ENCODE measurements around the gene RBM42.
A peak's percentile ranks its signal among the peaks of the same experiment; 100 is the strongest.

Gene RBM42

DNA sequence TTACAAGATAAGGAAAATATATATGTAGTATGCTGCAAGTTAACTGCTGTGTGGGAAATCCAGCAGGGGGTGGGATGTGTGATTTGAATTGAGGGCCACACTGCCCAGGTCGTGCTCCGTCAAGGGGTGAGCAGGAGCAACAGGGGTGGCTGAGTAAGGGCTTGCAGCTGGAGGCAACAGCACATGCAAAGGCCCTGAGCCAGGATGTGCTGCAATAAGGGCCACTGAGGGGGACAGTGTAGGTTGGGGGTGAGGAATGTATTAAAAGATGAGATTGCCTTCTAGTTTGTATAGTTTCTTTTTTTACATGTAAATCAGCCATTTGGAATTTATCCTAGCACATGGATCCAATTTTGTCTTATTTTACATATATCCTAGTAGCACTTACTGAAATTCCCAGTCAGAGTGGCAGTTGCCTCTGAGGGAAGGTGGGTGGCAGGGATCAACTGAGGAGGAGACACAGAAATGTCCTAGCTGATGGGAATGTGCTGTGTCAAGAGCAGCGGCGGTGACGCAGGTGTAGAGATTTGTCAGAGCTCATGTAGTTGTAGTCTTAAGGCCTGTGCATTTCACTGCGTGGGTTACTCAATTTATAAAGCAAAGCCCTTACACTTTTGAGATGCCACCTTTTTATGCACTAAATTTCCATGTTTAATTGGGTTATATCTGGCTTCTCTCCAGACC, 5.4 kb upstream of the RBM42 start:
- Histone ChIP-seq H3K36me3 (ENCODE audit: insufficient read depth, low read length) (peaks cover 16% of the 10 kb centered on the region), H4K20me1 (ENCODE audit: insufficient read depth, low read length) (no peaks in the 10 kb centered on the region), H3K9me3 (ENCODE audit: low read length) (no peaks in the 10 kb centered on the region), H3K4me1 (ENCODE audit: insufficient read depth, low read length, severe bottlenecking) (peaks cover 8% of the 10 kb centered on the region), H3F3A (ENCODE audit: insufficient read depth, low read length) (no peaks in the 10 kb centered on the region), H3K9me2 (ENCODE audit: low read depth, low read length) (no peaks in the 10 kb centered on the region), H2AFZ (ENCODE audit: low read length) (no peak overlapping the region), H3K27me3 (ENCODE audit: insufficient read depth, low read length) (no peaks in the 10 kb centered on the region), H3K9ac (ENCODE audit: low read length) (no peak overlapping the region), H3K27ac (ENCODE audit: low read depth, low read length, poor library complexity, severe bottlenecking) (no peak overlapping the region), H3K79me2 (ENCODE audit: insufficient read depth, low read length) (no peaks in the 10 kb centered on the region), H3K4me3 (ENCODE audit: low read depth, low read length, poor library complexity, severe bottlenecking) (no peak overlapping the region), H3K4me2 (ENCODE audit: low read length) (no peak overlapping the region)
- TF ChIP-seq, protein P1, sequence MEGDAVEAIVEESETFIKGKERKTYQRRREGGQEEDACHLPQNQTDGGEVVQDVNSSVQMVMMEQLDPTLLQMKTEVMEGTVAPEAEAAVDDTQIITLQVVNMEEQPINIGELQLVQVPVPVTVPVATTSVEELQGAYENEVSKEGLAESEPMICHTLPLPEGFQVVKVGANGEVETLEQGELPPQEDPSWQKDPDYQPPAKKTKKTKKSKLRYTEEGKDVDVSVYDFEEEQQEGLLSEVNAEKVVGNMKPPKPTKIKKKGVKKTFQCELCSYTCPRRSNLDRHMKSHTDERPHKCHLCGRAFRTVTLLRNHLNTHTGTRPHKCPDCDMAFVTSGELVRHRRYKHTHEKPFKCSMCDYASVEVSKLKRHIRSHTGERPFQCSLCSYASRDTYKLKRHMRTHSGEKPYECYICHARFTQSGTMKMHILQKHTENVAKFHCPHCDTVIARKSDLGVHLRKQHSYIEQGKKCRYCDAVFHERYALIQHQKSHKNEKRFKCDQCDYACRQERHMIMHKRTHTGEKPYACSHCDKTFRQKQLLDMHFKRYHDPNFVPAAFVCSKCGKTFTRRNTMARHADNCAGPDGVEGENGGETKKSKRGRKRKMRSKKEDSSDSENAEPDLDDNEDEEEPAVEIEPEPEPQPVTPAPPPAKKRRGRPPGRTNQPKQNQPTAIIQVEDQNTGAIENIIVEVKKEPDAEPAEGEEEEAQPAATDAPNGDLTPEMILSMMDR (IDR thresholded peaks at IDR 0.05; ENCODE audit: low read length) = no peak
- no peak for TF ChIP-seq EZH2 (IDR thresholded peaks at IDR 0.05; ENCODE audit: borderline replicate concordance, low read length)

DNA sequence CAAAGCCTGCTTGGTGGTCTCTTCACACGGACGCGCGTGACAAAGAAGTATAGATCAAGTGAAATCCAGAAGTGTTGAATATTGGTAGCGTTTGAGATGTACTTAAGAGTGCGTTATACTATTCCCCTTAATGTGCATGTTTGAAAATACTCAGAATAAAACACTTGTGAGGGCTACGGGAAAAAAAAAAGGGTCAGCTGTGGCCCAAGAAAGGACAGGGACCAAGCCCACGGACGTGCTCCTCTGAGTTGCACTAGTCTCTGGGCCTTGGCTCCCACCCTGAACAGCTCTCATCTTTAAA, 622 bp upstream of the RBM42 start:
- no peaks in the 10 kb centered on the region for H4K20me1 ChIP-seq (ENCODE audit: insufficient read depth, low read length)
- H3K27me3 ChIP-seq (ENCODE audit: insufficient read depth, low read length) = no peaks in the 10 kb centered on the region
- H3K27ac ChIP-seq (ENCODE audit: low read depth, low read length, poor library complexity, severe bottlenecking) = peak overlapping the region; percentile 33
- H3K9ac ChIP-seq (ENCODE audit: low read length) = peak overlapping the region; percentile 72
- H3F3A ChIP-seq (ENCODE audit: insufficient read depth, low read length) = no peaks in the 10 kb centered on the region
- peaks cover 19% of the 10 kb centered on the region for H3K4me1 ChIP-seq (ENCODE audit: insufficient read depth, low read length, severe bottlenecking)
- peak overlapping the region; percentile 89 for H3K4me2 ChIP-seq (ENCODE audit: low read length)
- no peaks in the 10 kb centered on the region for H3K9me3 ChIP-seq (ENCODE audit: low read length)
- H3K36me3 ChIP-seq (ENCODE audit: insufficient read depth, low read length) = peaks cover 28% of the 10 kb centered on the region
- TF ChIP-seq, protein P1 (IDR thresholded peaks at IDR 0.05; ENCODE audit: low read length) = no peak
- peak overlapping the region; percentile 100 for H3K4me3 ChIP-seq (ENCODE audit: low read depth, low read length, poor library complexity, severe bottlenecking)
- H3K79me2 ChIP-seq (ENCODE audit: insufficient read depth, low read length) = peaks cover 5% of the 10 kb centered on the region; the same call in 1 of the 2 replicates
- no peak overlapping the region for H2AFZ ChIP-seq (ENCODE audit: low read length)
- H3K9me2 ChIP-seq (ENCODE audit: low read depth, low read length) = no peaks in the 10 kb centered on the region

DNA sequence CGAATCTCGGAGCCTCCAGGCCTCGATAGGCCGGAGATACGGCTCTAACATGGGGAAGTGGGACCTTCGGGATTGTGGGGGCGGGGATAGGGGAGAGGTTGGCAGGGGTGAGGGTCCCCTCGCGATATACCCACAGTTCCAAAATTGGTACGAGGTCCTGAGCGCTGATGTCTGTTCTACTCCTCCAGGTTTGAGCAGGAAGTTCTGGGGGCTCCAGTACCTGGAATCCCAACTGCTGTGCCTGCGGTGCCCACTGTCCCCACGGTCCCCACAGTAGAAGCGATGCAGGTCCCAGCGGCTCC, 447 bp downstream of the RBM42 start:
- H3K27me3 ChIP-seq (ENCODE audit: insufficient read depth, low read length) = no peaks in the 10 kb centered on the region
- peak overlapping the region; percentile 100 for H3K4me3 ChIP-seq (ENCODE audit: low read depth, low read length, poor library complexity, severe bottlenecking)
- peaks cover 37% of the 10 kb centered on the region for H3K36me3 ChIP-seq (ENCODE audit: insufficient read depth, low read length)
- no peaks in the 10 kb centered on the region for H3K9me2 ChIP-seq (ENCODE audit: low read depth, low read length)
- H3K9me3 ChIP-seq (ENCODE audit: low read length) = no peaks in the 10 kb centered on the region
- H4K20me1 ChIP-seq (ENCODE audit: insufficient read depth, low read length) = no peaks in the 10 kb centered on the region
- H3K4me1 ChIP-seq (ENCODE audit: insufficient read depth, low read length, severe bottlenecking) = peaks cover 19% of the 10 kb centered on the region
- no peak for TF ChIP-seq EZH2 (IDR thresholded peaks at IDR 0.05; ENCODE audit: borderline replicate concordance, low read length)
- TF ChIP-seq, protein P1 (IDR thresholded peaks at IDR 0.05; ENCODE audit: low read length) = no peak
- peak overlapping the region; percentile 100 for H3K4me2 ChIP-seq (ENCODE audit: low read length)
- H2AFZ ChIP-seq (ENCODE audit: low read length) = no peak overlapping the region
- peak overlapping the region; percentile 100 for H3K9ac ChIP-seq (ENCODE audit: low read length)
- H3F3A ChIP-seq (ENCODE audit: insufficient read depth, low read length) = no peaks in the 10 kb centered on the region
- H3K27ac ChIP-seq (ENCODE audit: low read depth, low read length, poor library complexity, severe bottlenecking) = no peak overlapping the region
- peaks cover 5% of the 10 kb centered on the region; the same call in 1 of the 2 replicates for H3K79me2 ChIP-seq (ENCODE audit: insufficient read depth, low read length)

Data from OCI-LY1 (cell line).